Measurements from ENCODE around the gene NFIB.

Gene NFIB

DNA sequence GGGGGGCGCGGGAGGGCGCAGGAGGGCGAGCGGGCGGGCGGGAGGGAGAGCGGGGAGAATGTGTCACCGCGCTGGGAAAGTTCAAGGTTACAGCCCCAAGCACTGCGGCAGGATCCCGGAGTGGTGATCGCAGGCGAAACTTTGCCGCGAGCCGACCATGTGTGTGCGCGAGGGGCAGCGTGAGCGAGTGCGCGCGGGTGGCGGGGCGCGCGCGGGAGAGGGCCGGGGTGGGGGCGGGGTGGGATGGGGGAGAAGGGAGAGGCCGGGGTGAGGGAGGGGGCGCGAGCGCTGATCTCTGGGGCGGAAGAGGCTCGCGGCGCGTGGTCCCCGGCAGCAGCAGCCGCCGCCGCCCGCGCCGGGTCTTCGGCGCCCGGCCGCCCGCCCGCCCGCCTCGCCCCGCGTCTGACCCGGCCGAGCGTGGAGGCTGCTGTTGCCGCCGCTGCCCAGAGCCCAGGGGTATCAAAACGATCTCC, at the start of gene NFIB:
Gene NFIB, minus strand, starts transcription at position 191 of the 473 bp plus-strand sequence. CDS start 630 bp downstream, outside the sequence.
- FAIRE-seq, result no peak

DNA sequence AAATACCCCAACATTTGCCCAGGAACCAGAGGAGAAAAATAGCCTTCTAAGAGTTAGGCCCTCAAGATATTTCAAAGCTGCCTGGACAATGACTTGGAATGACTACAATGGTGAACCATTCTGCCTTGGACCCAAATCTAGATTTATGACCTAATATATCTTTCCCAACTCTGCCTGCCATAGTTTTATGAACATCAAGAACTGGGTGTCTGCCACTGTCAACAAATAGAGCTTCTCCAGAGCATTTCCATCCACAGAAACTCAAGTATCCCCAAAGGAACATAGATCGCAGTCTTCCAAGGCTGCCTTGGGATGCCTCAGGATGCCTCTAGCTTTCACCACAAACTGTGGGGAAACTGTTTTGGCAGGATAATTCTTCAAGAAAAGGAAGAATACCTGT, 48.2 kb upstream of the NFIB start:
- FAIRE-seq, result no peak

- FAIRE-seq, result no peak
Observed at GRCh38 chr9:14361074-14361473, 47.1 kb upstream of the NFIB start.

GRCh38 chr9:14358523-14358922, 44.6 kb upstream of the NFIB start:
- no peak for FAIRE-seq

DNA sequence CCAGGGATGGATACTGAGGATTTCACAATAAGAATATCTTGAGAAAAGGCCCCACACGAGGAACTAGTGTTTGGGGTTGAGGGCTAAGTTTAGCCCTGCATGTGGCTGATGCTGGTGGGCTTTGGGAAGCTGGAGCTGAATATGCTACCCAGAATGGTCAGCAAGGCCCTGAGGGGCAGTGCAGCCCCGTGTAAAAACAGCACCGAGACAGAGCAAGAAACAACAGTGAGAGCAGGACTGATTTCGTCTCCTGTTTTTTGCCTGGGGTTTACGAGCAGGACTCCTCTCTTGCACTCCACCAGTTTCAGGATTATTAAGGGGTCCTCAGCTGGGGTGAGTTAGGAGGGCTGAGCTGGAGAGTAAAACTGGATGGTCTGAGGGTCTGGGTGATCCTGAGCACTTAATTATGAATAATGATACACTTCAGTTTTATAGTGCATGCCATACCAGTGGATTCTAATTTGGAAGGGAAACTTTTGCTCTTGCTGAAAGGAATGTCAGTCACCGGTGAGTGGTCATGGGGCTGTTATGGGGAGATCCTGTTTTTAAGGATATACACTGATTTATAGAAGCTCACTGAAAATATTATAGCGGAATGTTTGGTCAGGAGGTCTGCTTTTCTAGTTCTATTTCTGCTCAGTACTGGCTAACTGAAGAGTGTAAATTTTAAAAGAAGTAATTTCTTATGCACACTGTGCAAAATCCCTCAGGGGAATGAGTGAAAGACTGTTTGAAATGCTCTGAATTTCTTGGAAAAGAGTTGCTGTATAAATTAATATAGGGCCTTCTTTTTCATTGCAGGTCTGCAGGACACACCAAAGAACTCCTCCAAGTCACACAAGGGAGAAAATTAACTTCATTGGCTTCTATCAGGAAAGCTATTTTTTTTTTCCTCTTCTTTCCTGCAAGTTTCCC, 42.7 kb upstream of the NFIB start:
- FAIRE-seq, result no peak

- no peak for FAIRE-seq
Observed at GRCh38 chr9:14354201-14354600, 40.3 kb upstream of the NFIB start.

DNA sequence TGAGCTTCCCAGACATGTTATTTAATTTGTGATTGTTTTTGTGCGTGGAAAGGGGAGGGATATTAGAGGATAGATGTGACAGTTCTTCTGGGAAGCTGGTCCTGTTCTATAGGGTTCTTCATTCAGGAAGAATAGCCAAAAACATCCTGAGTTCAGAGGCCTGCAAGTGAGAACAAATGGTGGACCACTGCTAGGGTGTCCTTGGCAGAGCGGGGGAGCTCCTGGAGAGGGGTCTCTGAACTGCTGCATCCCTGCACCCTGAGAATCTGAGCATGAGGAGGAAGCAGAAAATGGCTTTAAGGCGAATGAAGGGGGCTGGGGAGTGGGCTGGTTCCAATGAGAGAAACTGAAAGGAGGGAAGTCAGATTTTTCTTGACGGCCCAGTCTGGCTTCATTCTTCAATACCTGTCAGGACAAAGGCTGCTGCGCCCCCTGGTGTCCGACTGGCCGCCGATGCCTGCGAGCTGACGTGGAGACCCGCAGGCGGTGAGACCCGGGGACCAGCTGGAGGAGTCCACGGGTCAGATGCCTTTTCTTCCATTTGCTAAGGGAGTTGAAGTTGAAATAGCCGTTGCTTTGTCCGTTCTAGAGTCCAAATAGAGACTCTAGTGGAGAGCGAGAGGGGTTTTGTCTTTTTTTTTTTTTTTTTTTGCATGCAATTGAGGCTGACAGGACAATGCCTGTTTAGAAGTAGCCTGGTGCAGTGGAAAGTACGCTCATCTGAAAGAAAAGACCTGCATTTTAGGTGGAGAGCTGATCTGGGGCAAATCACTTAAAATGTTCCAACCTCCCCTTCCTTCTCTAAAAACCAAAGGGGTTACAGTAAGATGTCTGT, 39.5 kb upstream of the NFIB start:
- no peak for FAIRE-seq

GRCh38 chr9:14352503-14352902, 38.6 kb upstream of the NFIB start:
- FAIRE-seq, result no peak

GRCh38 chr9:14351221-14351836, 37.4 kb upstream of the NFIB start:
- FAIRE-seq, result no peak

- FAIRE-seq, result no peak
Observed at GRCh38 chr9:14350754-14351153, 36.8 kb upstream of the NFIB start.

GRCh38 chr9:14350349-14350728, 36.4 kb upstream of the NFIB start:
- no peak for FAIRE-seq

GRCh38 chr9:14349447-14350348, 35.8 kb upstream of the NFIB start:
- FAIRE-seq, result no peak

DNA sequence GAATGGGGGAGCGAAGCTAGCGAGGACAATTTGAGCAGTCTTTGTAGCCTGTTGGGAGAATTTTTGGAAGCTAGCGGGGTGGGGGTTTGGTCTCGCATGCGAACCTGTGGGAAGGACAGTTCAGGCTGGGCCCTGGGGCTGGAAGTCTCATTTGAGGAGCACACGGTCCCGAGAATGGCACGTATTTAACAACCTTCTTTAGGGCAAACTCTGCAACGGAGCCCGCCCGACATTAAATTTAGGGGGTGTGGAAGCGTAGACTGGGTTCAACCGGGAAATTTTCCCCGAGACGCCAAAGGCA, 35.2 kb upstream of the NFIB start:
- FAIRE-seq, result no peak

GRCh38 chr9:14348373-14349145, 34.6 kb upstream of the NFIB start:
- FAIRE-seq, result no peak

GRCh38 chr9:14348123-14348372, 34.1 kb upstream of the NFIB start:
- no peak for FAIRE-seq

DNA sequence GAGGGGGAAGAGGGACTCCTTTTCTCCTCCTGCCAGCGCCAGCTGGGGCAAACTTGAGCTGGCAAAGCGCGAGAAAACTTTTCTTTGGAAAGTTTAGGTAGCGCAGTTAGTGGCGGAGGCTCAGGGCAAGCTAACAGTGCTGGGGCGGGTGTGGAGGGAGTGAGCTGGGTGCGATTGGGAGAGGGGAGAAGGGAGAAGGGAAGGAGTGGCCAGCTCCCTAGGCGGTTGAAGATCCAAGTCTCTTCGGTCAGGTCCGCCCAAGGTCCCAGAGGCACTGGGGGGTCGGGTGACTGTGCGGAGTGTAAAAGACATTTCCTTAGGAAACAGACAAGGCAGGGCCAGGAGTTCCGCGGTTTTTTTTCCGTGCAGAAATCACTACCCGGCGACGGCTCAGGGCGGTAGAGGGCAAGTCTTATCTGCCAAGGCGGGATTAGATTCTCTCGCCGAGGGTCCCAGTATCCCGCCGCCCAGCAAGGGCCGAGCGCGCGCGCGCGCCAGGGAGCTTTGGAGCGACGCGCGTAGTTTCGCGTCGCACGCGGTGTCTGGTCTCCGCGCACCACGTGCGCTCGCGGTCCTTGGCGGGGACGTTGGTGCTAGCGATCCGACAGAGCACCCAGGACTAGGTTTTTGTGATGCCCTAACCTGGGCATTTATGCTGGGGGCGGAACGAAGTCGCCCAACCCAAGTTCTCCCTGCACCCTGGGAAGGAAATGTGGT, 33.6 kb upstream of the NFIB start:
- no peak for FAIRE-seq

DNA sequence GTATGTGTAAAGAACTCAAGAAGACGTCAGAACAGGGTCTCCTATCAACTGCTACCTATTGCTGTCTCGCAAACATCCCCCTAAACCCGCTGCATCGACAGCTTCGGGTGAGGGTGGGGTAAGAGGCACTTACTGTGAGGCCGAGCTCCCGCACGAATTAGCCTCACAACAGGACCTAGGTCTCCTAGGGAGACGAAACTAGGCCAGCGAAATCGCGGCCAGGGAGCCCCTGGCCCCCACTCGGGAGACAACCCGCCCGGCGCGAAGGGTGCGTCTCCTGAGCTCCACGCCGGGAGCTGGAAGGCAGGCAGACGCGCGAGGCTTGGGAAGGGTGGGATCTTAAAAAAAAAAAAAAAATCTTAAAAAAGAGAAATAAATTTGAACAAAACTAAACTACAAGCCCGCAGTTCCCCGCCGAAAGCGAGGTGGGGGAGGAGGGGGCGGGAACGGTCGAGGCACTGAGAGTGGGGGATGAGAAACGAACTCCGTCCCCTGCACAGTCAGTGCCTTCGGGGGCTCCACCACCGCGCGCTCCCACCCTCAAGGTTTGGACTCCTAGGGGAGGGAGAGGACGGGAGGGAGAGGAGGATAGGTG, 33.0 kb upstream of the NFIB start:
- FAIRE-seq, result no peak

DNA sequence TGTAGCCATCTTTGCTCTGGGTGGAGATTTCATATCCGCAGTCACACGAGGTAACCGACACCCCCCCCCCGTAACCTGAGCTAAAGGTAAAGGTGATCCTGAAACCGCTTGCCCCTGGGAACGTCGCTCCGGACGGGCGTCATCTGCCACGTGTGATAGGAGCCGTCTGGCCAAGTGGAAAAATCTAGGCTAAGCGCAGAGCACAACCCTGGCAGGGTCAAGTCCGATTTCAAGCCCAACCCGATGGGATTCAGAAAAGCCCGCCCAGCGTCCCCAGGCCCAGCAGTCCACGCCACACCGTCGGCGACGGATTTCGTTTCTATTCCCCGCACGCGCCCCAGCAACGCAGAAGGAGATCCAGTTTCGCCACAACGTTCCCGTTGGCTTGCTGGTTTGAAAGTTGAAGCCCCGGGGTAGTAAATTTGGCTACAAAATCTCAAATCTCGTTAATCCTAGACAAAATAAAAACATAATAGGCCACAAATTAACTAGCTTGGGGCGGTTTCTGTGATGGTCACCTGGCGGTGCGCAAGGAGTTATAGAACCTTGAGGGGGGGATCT, 32.4 kb upstream of the NFIB start:
- no peak for FAIRE-seq

DNA sequence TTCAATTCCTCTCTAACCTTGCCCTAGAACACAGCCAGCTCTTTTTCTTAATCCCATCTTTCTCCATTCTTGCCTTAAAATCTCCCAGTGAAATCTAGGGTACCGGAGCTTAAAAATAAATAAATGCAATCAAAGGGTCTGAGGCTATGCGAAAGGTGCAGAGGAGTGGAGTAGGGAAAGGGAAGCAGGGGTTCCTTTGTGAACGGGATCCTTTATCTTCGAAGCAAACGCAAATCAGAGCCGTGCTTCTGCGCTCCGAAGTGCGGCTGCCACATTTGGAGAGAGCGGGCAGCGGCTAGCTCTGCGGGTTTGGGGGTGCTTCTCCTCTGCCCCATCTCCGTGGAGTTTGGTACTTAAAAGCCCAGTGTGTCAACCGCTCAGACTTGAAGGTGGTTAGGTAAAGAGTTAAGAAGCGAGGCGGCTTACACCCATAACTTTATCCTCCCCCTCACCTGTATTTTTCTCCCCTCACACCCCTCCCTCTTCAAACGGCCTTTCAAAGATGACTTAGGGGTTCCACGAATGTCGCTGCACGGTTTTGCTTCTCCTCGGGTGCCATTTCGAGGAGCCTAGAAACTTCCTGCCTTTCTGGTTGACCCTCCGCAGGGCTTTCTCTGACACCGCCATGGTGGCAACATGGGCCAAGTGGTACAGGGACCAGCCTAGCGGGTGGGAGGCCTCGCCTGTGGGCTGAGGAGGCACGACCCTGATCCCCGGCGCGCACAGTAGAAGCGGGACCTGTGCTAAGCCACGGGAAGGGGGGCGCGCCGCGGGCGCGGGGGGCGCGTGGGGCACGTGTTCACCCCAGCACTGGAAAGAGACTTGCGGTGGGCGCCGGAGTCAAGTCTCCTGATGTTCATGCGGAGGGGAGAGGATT, 31.7 kb upstream of the NFIB start:
- no peak for FAIRE-seq

Measured in G401.6 (cell line).